H9 (cell line): ENCODE measurements around the gene NAB2. TPM values are rescaled to one million over a fixed set of nuclear protein-coding genes. Genes with fewer than 3 reads are reported as not detected.

Experiments used
- DNase-seq: peaks from one replicate; pipeline ENCODE4 v3.0.0-alpha.2; 2017
- H2AFZ ChIP-seq: one replicate; pipeline ENCODE4 v1.6.1; 2013; ENCODE audit warnings: mild to moderate bottlenecking, low read length, control low read depth, moderate library complexity
- H2AK5ac ChIP-seq: 2 replicates; pipeline ENCODE4 v1.6.1; 2013; ENCODE audit warnings: low read length, control low read depth, mixed read lengths; ENCODE audit not compliant: insufficient read length
- H2BK120ac ChIP-seq: one replicate; pipeline ENCODE4 v1.6.1; 2013; ENCODE audit warnings: low read depth, mild to moderate bottlenecking, low read length, control low read depth, inconsistent platforms; ENCODE audit not compliant: poor library complexity, severe bottlenecking
- H2BK12ac ChIP-seq: 2 replicates; pipeline ENCODE4 v1.6.1; 2013; ENCODE audit warnings: low read length, control low read depth, mixed read lengths, low read depth; ENCODE audit not compliant: insufficient read length
- H2BK15ac ChIP-seq: 2 replicates; pipeline ENCODE4 v1.6.1; 2013; ENCODE audit warnings: low read depth, low read length, control low read depth
- H2BK20ac ChIP-seq: one replicate; pipeline ENCODE4 v1.6.1; 2013; ENCODE audit warnings: low read depth, mild to moderate bottlenecking, low read length, control low read depth, inconsistent platforms; ENCODE audit not compliant: poor library complexity, severe bottlenecking
- H2BK5ac ChIP-seq: 2 replicates; pipeline ENCODE4 v1.6.1; 2013; ENCODE audit warnings: low read length, control low read depth, mixed read lengths; ENCODE audit not compliant: insufficient read length
- H3K14ac ChIP-seq: 2 replicates; pipeline ENCODE4 v1.6.1; 2013; ENCODE audit warnings: low read length, control low read depth; ENCODE audit not compliant: insufficient read depth
- H3K18ac ChIP-seq: 2 replicates; pipeline ENCODE4 v1.6.1; 2013; ENCODE audit warnings: low read depth, mild to moderate bottlenecking, mixed read lengths, low read length, control low read depth; ENCODE audit not compliant: insufficient read length
- H3K23ac ChIP-seq: 2 replicates; pipeline ENCODE4 v1.6.1; 2013; ENCODE audit warnings: low read length, control low read depth, mixed read lengths, low read depth; ENCODE audit not compliant: insufficient read length
- H3K23me2 ChIP-seq: 2 replicates; pipeline ENCODE4 v1.6.1; 2013; ENCODE audit warnings: low read depth, mild to moderate bottlenecking, mixed read lengths, low read length, control low read depth; ENCODE audit not compliant: insufficient read length, poor library complexity, severe bottlenecking
- H3K27ac ChIP-seq: 2 replicates; pipeline ENCODE4 v1.5.1; 2013; ENCODE audit warnings: low read length, control low read depth, mixed read lengths, low read depth; ENCODE audit not compliant: insufficient read length
- H3K27me3 ChIP-seq: 2 replicates; pipeline ENCODE4 v1.6.1; 2013; ENCODE audit warnings: low read length, control low read depth, inconsistent platforms; ENCODE audit not compliant: insufficient read depth
- H3K4ac ChIP-seq: 2 replicates; pipeline ENCODE4 v1.6.1; 2013; ENCODE audit warnings: low read depth, mild to moderate bottlenecking, control low read depth, inconsistent platforms, low read length, moderate library complexity
- H3K4me1 ChIP-seq: 2 replicates; pipeline ENCODE4 v1.6.1; 2013; ENCODE audit warnings: low read length, control low read depth, inconsistent platforms; ENCODE audit not compliant: insufficient read depth
- H3K4me2 ChIP-seq: 2 replicates; pipeline ENCODE4 v1.6.1; 2013; ENCODE audit warnings: low read length, control low read depth, mixed read lengths; ENCODE audit not compliant: insufficient read length, insufficient read depth
- H3K56ac ChIP-seq: 2 replicates; pipeline ENCODE4 v1.6.1; 2013; ENCODE audit warnings: low read depth, mild to moderate bottlenecking, mixed read lengths, low read length, control low read depth; ENCODE audit not compliant: insufficient read length
- H3K79me1 ChIP-seq: 2 replicates; pipeline ENCODE4 v1.6.1; 2013; ENCODE audit warnings: low read depth, mild to moderate bottlenecking, moderate library complexity, low read length, control low read depth, inconsistent platforms; ENCODE audit not compliant: insufficient read depth, poor library complexity, severe bottlenecking
- H3K79me2 ChIP-seq: 2 replicates; pipeline ENCODE4 v1.6.1; 2013; ENCODE audit warnings: low read length, control low read depth, inconsistent platforms; ENCODE audit not compliant: insufficient read depth
- H3K9ac ChIP-seq: 2 replicates; pipeline ENCODE4 v1.6.1; 2013; ENCODE audit warnings: low read length, control low read depth, mixed read lengths; ENCODE audit not compliant: insufficient read length; ENCODE audit errors: extremely low read depth
- H3K9me3 ChIP-seq: one replicate; pipeline ENCODE4 v1.6.1; 2013; ENCODE audit warnings: low read depth, low read length, inconsistent platforms; ENCODE audit not compliant: control insufficient read depth
- H3T11ph ChIP-seq: one replicate; pipeline ENCODE4 v1.6.1; 2013; ENCODE audit warnings: mild to moderate bottlenecking, low read length, control low read depth, inconsistent platforms
- H4K20me1 ChIP-seq: one replicate; pipeline ENCODE4 v1.6.1; 2013; ENCODE audit not compliant: control insufficient read depth, insufficient read length, insufficient read depth
- H4K5ac ChIP-seq: 2 replicates; pipeline ENCODE4 v1.6.1; 2013; ENCODE audit warnings: low read depth, mild to moderate bottlenecking, mixed read lengths, low read length, control low read depth; ENCODE audit not compliant: insufficient read length
- H4K8ac ChIP-seq: replicated peaks from 2 replicates; pipeline ENCODE4 v1.6.1; 2013; ENCODE audit warnings: low read length, control low read depth, mixed read lengths, low read depth; ENCODE audit not compliant: insufficient read length
- H4K91ac ChIP-seq: 2 replicates; pipeline ENCODE4 v1.6.1; 2013; ENCODE audit warnings: low read depth, mild to moderate bottlenecking, moderate library complexity, mixed read lengths, low read length, control low read depth; ENCODE audit not compliant: insufficient read length
- H3K27ac Mint-ChIP-seq, 3 experiments: 2 replicates in 2 of 3; 3 replicates in 1 of 3; pipeline ENCODE4 v1.8.0; 2020 to 2021; ENCODE audit warnings: mixed read lengths in 3 of 3, mild to moderate bottlenecking in 1 of 3, moderate library complexity in 1 of 3
- H3K27me3 Mint-ChIP-seq: 2 replicates; pipeline ENCODE4 v1.8.0; 2021; ENCODE audit warnings: low read depth, mild to moderate bottlenecking, moderate library complexity, mixed read lengths
- H3K36me3 Mint-ChIP-seq, 3 experiments: 2 replicates in 2 of 3; 3 replicates in 1 of 3; pipeline ENCODE4 v1.8.0; 2020 to 2021; ENCODE audit warnings: low read depth in 3 of 3, mixed read lengths in 3 of 3; ENCODE audit not compliant: insufficient read depth in 1 of 3
- H3K4me1 Mint-ChIP-seq, 2 experiments: 2 replicates each; pipeline ENCODE4 v1.8.0; 2020; ENCODE audit warnings: mixed read lengths in 2 of 2
- H3K4me3 Mint-ChIP-seq, 2 experiments: 2 replicates in 1 of 2; 3 replicates in 1 of 2; pipeline ENCODE4 v1.8.0; 2020 to 2021; ENCODE audit warnings: mild to moderate bottlenecking in 2 of 2, mixed read lengths in 2 of 2, moderate library complexity in 1 of 2
- H3K9me3 Mint-ChIP-seq, 2 experiments: 2 replicates in 1 of 2; 3 replicates in 1 of 2; pipeline ENCODE4 v1.8.0; 2020; ENCODE audit warnings: mild to moderate bottlenecking in 2 of 2, mixed read lengths in 2 of 2, moderate library complexity in 1 of 2
- CTCF ChIP-seq: fragments of 200-600 bp; sonication (generic); conservative IDR thresholded peaks from 3 replicates; pipeline ENCODE4 v1.8.0; 2021; ENCODE audit warnings: antibody characterized with exemption, mild to moderate bottlenecking
- WGBS: extraction: QIAGEN DNeasy Blood & Tissue Kit; methylation state at CpG from one replicate; pipeline ENCODE4 v1.1.7; 2013; ENCODE audit warnings: missing lambda C conversion rate, low lambda C conversion rate, mixed read lengths; ENCODE audit not compliant: insufficient read length; ENCODE audit errors: extremely low coverage; 5-methylcytosine and 5-hydroxymethylcytosine counted together
- total RNA-seq: library from RNA; stranded (reverse); gene quantifications from 2 replicates; pipeline ENCODE4 v1.2.1, GENCODE V29; 2021

NAB2 gene
- total RNA-seq, 1 experiment from 2014 or later = 67.8 TPM

- H4K5ac ChIP-seq = no peak within 1 kb of the TSS
- no peak within 1 kb of the TSS for H3K23ac ChIP-seq
- no peaks in the 10 kb centered on the region for H3K79me2 ChIP-seq
- no peak within 1 kb of the TSS for H2BK12ac ChIP-seq
- H3K4me3 Mint-ChIP-seq = peak within 1 kb of the TSS; percentile 69 to 81
- H2AK5ac ChIP-seq = no peak within 1 kb of the TSS
- H3K4me1 Mint-ChIP-seq = peaks cover 29 to 44% of the 10 kb centered on the region in 2 experiments
- peak within 1 kb of the TSS; percentile 75 for H3K18ac ChIP-seq
- no peak within 1 kb of the TSS for H3K56ac ChIP-seq
- H4K91ac ChIP-seq = no peak within 1 kb of the TSS
- no peaks in the 10 kb centered on the region for H4K20me1 ChIP-seq
- no peak within 1 kb of the TSS for H2BK5ac ChIP-seq
- H3K9me3 Mint-ChIP-seq = no peaks in the 10 kb centered on the region; a peak in 1 of 5 replicates
- H2BK15ac ChIP-seq = no peak within 1 kb of the TSS
- H3K9ac ChIP-seq = peak within 1 kb of the TSS; percentile 27
- no peaks in the 10 kb centered on the region for H3K79me1 ChIP-seq
- TF ChIP-seq CTCF = no peak
- H3K27ac ChIP-seq = peak within 1 kb of the TSS; percentile 30
- peak within 1 kb of the TSS; percentile 99 for H3K27ac Mint-ChIP-seq
- no peak within 1 kb of the TSS for H2AFZ ChIP-seq
- H3K9me3 ChIP-seq = no peaks in the 10 kb centered on the region
- H3K36me3 Mint-ChIP-seq = peaks cover 2 to 19% (median 8%) of the 10 kb centered on the region in 3 experiments; a peak in 5 of 7 replicates
- H3K27me3 ChIP-seq = no peaks in the 10 kb centered on the region
- no peak within 1 kb of the TSS for H2BK20ac ChIP-seq
- H4K8ac ChIP-seq = no peak within 1 kb of the TSS
- DNase-seq = peak; percentile 74
- peak within 1 kb of the TSS; percentile 47 for H3K4me2 ChIP-seq
- H2BK120ac ChIP-seq = peak within 1 kb of the TSS; percentile 66
- H3T11ph ChIP-seq = no peak within 1 kb of the TSS
- peaks cover 11% of the 10 kb centered on the region for H3K23me2 ChIP-seq
- H3K4me1 ChIP-seq = no peaks in the 10 kb centered on the region; the same call in 1 of the 2 replicates
- no peak within 1 kb of the TSS; the same call in 1 of the 2 replicates for H3K4ac ChIP-seq
- H3K14ac ChIP-seq = peak within 1 kb of the TSS; percentile 41; the same call in 1 of the 2 replicates
- WGBS = no CpG with 5 or more reads among the region's 13 CpGs
- no peaks in the 10 kb centered on the region; the same call in 1 of the 2 replicates for H3K27me3 Mint-ChIP-seq
Observed at GRCh38 chr12:57111031-57111734, 22.3 kb downstream of the NAB2 start, which contains the start of gene STAT6. Gene STAT6, minus strand, starts transcription at chr12:57111362. Its CDS starts 3,084 bp downstream, at chr12:57108278.
